Neuronal stem cell (in vitro differentiated cells): ENCODE data around the gene IL1F10.

ENCODE experiments used
- DNase-seq: peaks from one replicate; pipeline ENCODE4 v3.0.0-alpha.2; 2013; ENCODE audit warnings: low spot score
- H2AFZ ChIP-seq: one replicate; pipeline ENCODE4 v1.6.1; 2013; ENCODE audit warnings: mild to moderate bottlenecking, low read length, inconsistent platforms
- H2AK5ac ChIP-seq: 2 replicates; pipeline ENCODE4 v1.6.1; 2013; ENCODE audit warnings: low read depth, mild to moderate bottlenecking, inconsistent platforms, low read length, moderate library complexity, mixed read lengths
- H2BK120ac ChIP-seq: 2 replicates; pipeline ENCODE4 v1.6.1; 2013; ENCODE audit warnings: low read depth, mild to moderate bottlenecking, inconsistent platforms, low read length, moderate library complexity, mixed read lengths
- H2BK12ac ChIP-seq: one replicate; pipeline ENCODE4 v1.6.1; 2013; ENCODE audit warnings: low read length, inconsistent platforms
- H2BK15ac ChIP-seq: 2 replicates; pipeline ENCODE4 v1.6.1; 2013; ENCODE audit warnings: mild to moderate bottlenecking, low read length, inconsistent platforms, mixed read lengths
- H2BK5ac ChIP-seq: one replicate; pipeline ENCODE4 v1.6.1; 2013; ENCODE audit warnings: inconsistent platforms, mild to moderate bottlenecking, low read length, moderate library complexity
- H3K14ac ChIP-seq: one replicate; pipeline ENCODE4 v1.6.1; 2013; ENCODE audit warnings: low read length, inconsistent platforms
- H3K18ac ChIP-seq: 2 replicates; pipeline ENCODE4 v1.6.1; 2013; ENCODE audit warnings: low read length, inconsistent platforms
- H3K23ac ChIP-seq: 2 replicates; pipeline ENCODE4 v1.6.1; 2013; ENCODE audit warnings: low read depth, mild to moderate bottlenecking, mixed read lengths, low read length, inconsistent platforms; ENCODE audit not compliant: poor library complexity
- H3K27ac ChIP-seq: replicated peaks from 3 replicates; pipeline ENCODE4 v1.5.1; 2013; ENCODE audit warnings: low read length, inconsistent platforms
- H3K27me3 ChIP-seq, 3 experiments: 2 replicates each; pipeline ENCODE4 v1.6.1; 2013; ENCODE audit warnings: low read length in 3 of 3, mild to moderate bottlenecking in 2 of 3, inconsistent platforms in 1 of 3, low read depth in 1 of 3, mixed read lengths in 1 of 3, moderate library complexity in 1 of 3; ENCODE audit not compliant: control insufficient read depth in 3 of 3, insufficient read depth in 3 of 3
- H3K36me3 ChIP-seq, 2 donors: replicated peaks in 1 of 2; 2 replicates each; pipeline ENCODE4 v1.6.1; 2013; ENCODE audit warnings: low read length in 2 of 2; ENCODE audit not compliant: control insufficient read depth in 2 of 2, insufficient read depth in 2 of 2
- H3K4ac ChIP-seq: 2 replicates; pipeline ENCODE4 v1.6.1; 2013; ENCODE audit warnings: inconsistent platforms, mild to moderate bottlenecking, low read length, moderate library complexity
- H3K4me1 ChIP-seq, 2 donors: 1 replicate in 1 of 2; 2 replicates in 1 of 2; pipeline ENCODE4 v1.6.1; 2013; ENCODE audit warnings: low read length in 2 of 2, low read depth in 1 of 2; ENCODE audit not compliant: control insufficient read depth in 2 of 2, insufficient read depth in 1 of 2
- H3K4me2 ChIP-seq: one replicate; pipeline ENCODE4 v1.6.1; 2013; ENCODE audit warnings: mild to moderate bottlenecking, low read length, inconsistent platforms; ENCODE audit not compliant: insufficient read depth, poor library complexity, severe bottlenecking
- H3K4me3 ChIP-seq, 2 donors: 2 replicates each; pipeline ENCODE4 v1.5.1; 2013; ENCODE audit warnings: low read length in 2 of 2, mild to moderate bottlenecking in 2 of 2, inconsistent platforms in 1 of 2, moderate library complexity in 1 of 2
- H3K79me1 ChIP-seq: one replicate; pipeline ENCODE4 v1.6.1; 2013; ENCODE audit warnings: low read depth, mild to moderate bottlenecking, inconsistent platforms, low read length, moderate library complexity
- H3K9ac ChIP-seq: one replicate; pipeline ENCODE4 v1.6.1; 2013; ENCODE audit warnings: mild to moderate bottlenecking, low read depth, low read length, inconsistent platforms; ENCODE audit not compliant: poor library complexity
- H3K9me3 ChIP-seq, 2 donors: replicated peaks in 1 of 2; 2 replicates each; pipeline versions ENCODE3 to v1.6.1; 2013; ENCODE audit warnings: low read length in 2 of 2, mild to moderate bottlenecking in 2 of 2, inconsistent platforms in 1 of 2, low read depth in 1 of 2, mixed read lengths in 1 of 2, moderate library complexity in 1 of 2; ENCODE audit not compliant: control insufficient read depth in 2 of 2, insufficient read depth in 1 of 2
- H4K8ac ChIP-seq: one replicate; pipeline ENCODE4 v1.6.1; 2013; ENCODE audit warnings: low read depth, mild to moderate bottlenecking, inconsistent platforms, low read length, moderate library complexity
- H4K91ac ChIP-seq: one replicate; pipeline ENCODE4 v1.6.1; 2013; ENCODE audit warnings: low read length, low read depth, mild to moderate bottlenecking, inconsistent platforms; ENCODE audit not compliant: poor library complexity
- WGBS, 2 donors: extraction: QIAGEN DNeasy Blood & Tissue Kit; methylation state at CpG; one replicate each; pipeline ENCODE4 v1.1.7; 2013; ENCODE audit warnings: missing lambda C conversion rate in 2 of 2, mixed read lengths in 1 of 2; ENCODE audit not compliant: insufficient read length in 2 of 2, insufficient replicate concordance in 1 of 2; ENCODE audit errors: extremely low coverage in 2 of 2; 5-methylcytosine and 5-hydroxymethylcytosine counted together

The IL1F10 gene

DNA sequence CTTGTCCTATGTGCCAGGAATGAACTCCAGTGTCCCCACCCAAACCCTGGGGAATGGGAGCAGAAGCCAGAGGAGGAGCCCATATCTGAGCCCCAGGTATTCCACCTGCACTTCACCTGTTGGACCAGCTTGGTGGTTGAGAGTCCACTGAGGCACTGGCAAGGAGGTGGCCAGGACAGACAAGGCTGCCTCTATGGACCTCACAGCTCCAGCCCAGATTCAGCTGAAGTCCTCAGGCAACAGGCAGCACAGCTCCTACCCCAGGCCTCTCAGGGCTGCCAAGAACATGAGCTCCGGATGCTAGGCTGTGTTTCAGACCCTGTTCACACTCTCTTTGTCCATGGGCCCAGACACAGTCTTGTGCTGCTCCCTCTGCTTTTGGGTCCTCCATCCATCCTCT, 2.9 kb upstream of the IL1F10 start:
- H2AK5ac ChIP-seq, result no peak overlapping the region
- H3K4me2 ChIP-seq, result no peak overlapping the region
- H2BK5ac ChIP-seq, result no peak overlapping the region
- H3K36me3 ChIP-seq, result no peaks in the 10 kb centered on the region
- H3K27ac ChIP-seq, result no peak overlapping the region
- H4K91ac ChIP-seq, result no peak overlapping the region
- H4K8ac ChIP-seq, result no peak overlapping the region
- peaks cover 0 to 8% (median 0%) of the 10 kb centered on the region in 3 experiments for H3K27me3 ChIP-seq
- no peak overlapping the region for H2BK12ac ChIP-seq
- no peak overlapping the region for H3K18ac ChIP-seq
- no peak overlapping the region for H3K4ac ChIP-seq
- no peak overlapping the region for H2AFZ ChIP-seq
- H3K4me1 ChIP-seq, result peaks cover 0 to 1% of the 10 kb centered on the region in 2 donors
- no peaks in the 10 kb centered on the region for H3K79me1 ChIP-seq
- whole genome bisulfite sequencing, 2 donors, result no CpG with 5 or more reads among the region's 1 CpG
- no peak overlapping the region for H2BK15ac ChIP-seq
- H2BK120ac ChIP-seq, result no peak overlapping the region
- no peak for DNase-seq
- H3K23ac ChIP-seq, result no peak overlapping the region
- H3K9me3 ChIP-seq, result peaks cover 0 to 2% of the 10 kb centered on the region in 2 donors
- H3K9ac ChIP-seq, result no peak overlapping the region
- peak overlapping the region; percentile 47 for H3K14ac ChIP-seq
- no peak overlapping the region for H3K4me3 ChIP-seq

DNA sequence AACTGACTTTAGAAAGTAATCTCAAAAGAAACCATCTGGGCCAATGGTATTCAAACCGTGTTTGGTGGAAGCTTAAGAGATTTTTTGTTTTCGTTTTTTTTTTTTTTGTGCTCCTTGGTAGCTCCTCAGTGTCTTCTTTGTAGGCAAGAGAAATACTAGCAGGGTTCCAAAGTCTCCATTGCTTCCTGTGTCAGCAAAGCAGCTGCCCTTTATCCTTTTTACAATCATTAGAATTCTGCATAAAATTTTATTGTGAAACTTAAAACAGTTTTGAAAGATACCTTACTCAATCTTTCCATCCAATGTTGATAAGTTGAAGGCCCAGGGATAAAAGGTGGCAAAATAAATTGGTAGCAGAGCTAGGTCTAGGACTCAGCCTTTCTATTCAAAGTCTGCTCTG, 479 bp downstream of the IL1F10 start:
- Histone ChIP-seq H3K4me1 (no peaks in the 10 kb centered on the region), H3K14ac (no peak overlapping the region), H2AFZ (no peak overlapping the region), H2BK5ac (no peak overlapping the region), H3K9ac (no peak overlapping the region), H2BK15ac (no peak overlapping the region), H2AK5ac (no peak overlapping the region), H3K18ac (no peak overlapping the region), H3K36me3 (no peaks in the 10 kb centered on the region), H3K79me1 (no peaks in the 10 kb centered on the region), H2BK120ac (no peak overlapping the region), H3K9me3 (no peaks in the 10 kb centered on the region), H3K23ac (no peak overlapping the region), H2BK12ac (no peak overlapping the region), H4K91ac (no peak overlapping the region), H3K4me3 (no peak overlapping the region), H3K27ac (no peak overlapping the region), H3K4me2 (no peak overlapping the region), H3K4ac (no peak overlapping the region), H4K8ac (no peak overlapping the region), H3K27me3 (peaks cover 0 to 22% (median 0%) of the 10 kb centered on the region in 3 experiments)
- WGBS, 2 donors, result no CpG with 5 or more reads among the region's 2 CpGs
- no peak for DNase-seq

DNA sequence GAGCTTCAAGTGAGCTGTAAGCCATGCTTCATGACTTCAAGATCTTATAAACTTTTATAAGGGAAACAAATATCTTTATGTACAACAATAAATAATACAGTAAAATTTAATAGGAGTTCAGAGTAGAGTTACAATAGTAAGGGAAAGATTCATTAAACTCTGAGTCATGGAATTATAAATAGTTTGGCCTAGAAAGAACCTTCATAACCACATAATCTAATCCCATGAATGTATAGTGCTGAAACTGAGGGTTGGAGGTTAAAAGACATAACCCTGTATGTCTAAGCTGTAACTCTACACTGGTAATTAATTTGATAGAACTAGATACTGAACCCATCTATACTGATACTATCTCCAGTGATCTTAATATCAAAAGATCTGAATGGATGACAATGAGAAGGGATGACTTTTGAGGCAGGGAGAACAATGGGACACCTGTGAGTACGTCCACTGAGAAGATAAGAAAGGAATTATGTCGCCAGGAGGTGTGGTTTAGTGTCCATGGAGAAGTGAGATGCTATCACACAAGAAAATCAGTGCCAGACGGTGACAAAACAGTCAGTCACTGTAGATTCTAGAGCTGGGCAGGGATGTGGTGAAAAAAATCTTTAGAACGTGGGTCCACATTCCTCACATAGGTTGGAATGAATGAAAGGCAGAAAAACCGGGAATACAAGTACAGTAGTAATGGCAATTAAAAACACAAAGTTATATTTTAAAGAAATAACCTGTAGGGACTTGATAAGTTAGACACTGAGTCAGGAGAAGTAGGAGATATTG, 1.1 kb downstream of the IL1F10 start:
- Histone ChIP-seq H2BK5ac (no peak overlapping the region), H3K9me3 (no peaks in the 10 kb centered on the region), H3K4ac (no peak overlapping the region), H2BK120ac (no peak overlapping the region), H4K91ac (no peak overlapping the region), H3K4me3 (no peak overlapping the region), H3K36me3 (no peaks in the 10 kb centered on the region), H4K8ac (no peak overlapping the region), H3K23ac (no peak overlapping the region), H3K14ac (no peak overlapping the region), H3K27ac (no peak overlapping the region), H3K4me2 (no peak overlapping the region), H3K4me1 (no peaks in the 10 kb centered on the region), H2BK12ac (no peak overlapping the region), H3K79me1 (no peaks in the 10 kb centered on the region), H2BK15ac (no peak overlapping the region), H2AFZ (no peak overlapping the region), H2AK5ac (no peak overlapping the region), H3K27me3 (peaks cover 0 to 22% (median 0%) of the 10 kb centered on the region in 3 experiments), H3K18ac (no peak overlapping the region), H3K9ac (no peak overlapping the region)
- no peak for DNase-seq
- no CpG with 5 or more reads among the region's 5 CpGs for WGBS, 2 donors

DNA sequence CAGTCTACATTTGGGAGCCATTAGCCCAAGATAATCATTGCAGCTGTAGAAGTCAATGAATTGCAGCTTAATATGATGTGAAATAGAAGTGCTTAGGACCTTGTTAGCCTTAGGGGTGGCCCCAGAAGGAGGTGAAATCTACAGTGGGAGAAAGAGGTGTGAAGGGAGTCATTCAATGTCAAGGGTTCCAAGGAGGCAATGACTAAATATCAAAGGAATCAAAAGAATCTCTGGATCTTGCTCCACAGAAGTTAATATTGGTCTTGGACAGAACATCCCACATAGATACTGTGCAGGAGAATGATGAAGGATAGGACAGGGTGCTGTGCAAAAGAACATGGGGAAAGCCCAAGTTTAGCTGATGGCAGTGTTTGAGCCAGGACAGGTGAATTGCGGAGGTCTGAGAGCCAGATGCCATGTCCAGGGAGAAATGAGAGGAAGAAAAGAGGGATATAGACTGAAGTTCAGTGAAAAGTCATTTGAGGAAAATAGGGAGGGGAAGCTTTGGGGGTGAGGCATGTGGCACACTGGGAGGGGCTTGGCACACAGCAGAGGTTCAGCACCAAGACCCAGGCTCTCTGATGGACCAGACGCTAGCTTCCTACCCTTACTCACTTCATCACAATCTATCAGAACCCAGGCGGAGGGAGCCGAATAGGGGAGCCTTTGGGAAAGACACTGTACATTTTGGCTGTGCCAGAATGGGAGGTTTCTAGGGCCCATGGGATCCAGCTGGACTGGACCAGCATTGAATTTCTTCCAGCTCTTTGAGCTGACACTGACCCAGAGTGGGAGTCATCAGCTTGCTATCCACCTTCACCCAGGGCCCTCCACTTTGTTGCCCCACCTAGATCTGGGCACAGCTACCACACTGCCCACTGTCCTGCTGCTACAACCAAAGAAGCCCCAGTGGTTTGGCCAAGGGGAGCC, 2.2 kb downstream of the IL1F10 start:
- Histone ChIP-seq H2BK12ac (no peak overlapping the region), H3K27ac (no peak overlapping the region), H2AK5ac (no peak overlapping the region), H2BK15ac (no peak overlapping the region), H2AFZ (no peak overlapping the region), H3K36me3 (no peaks in the 10 kb centered on the region), H3K9me3 (no peaks in the 10 kb centered on the region), H3K14ac (no peak overlapping the region), H2BK5ac (no peak overlapping the region), H3K9ac (no peak overlapping the region), H3K4ac (no peak overlapping the region), H3K18ac (no peak overlapping the region), H4K91ac (no peak overlapping the region), H3K4me1 (no peaks in the 10 kb centered on the region), H3K23ac (no peak overlapping the region), H4K8ac (no peak overlapping the region), H3K4me2 (no peak overlapping the region), H3K27me3 (peaks cover 0 to 25% (median 0%) of the 10 kb centered on the region in 3 experiments), H3K4me3 (no peak overlapping the region), H3K79me1 (no peaks in the 10 kb centered on the region), H2BK120ac (no peak overlapping the region)
- no peak for DNase-seq
- WGBS, 2 donors, result no CpG with 5 or more reads among the region's 4 CpGs
